HepG2 (cell line): ENCODE data around the gene COCH. TPM values are rescaled to one million over a fixed set of nuclear protein-coding genes. Genes with fewer than 3 reads are reported as not detected.

Experiments used
- BCL6 ChIP-seq: IDR thresholded peaks from 2 replicates; pipeline ENCODE4 v1.6.1; 2016; ENCODE audit warnings: missing genetic modification reagents, missing compliant biosample characterization
- BORCS8-MEF2B ChIP-seq: sonication (generic); formaldehyde crosslinking; IDR thresholded peaks from 2 replicates; pipeline ENCODE4 v1.8.0; 2022; ENCODE audit warnings: mild to moderate bottlenecking, missing genetic modification reagents
- CBX2 ChIP-seq, 2 experiments: fragments of 200-600 bp in 1 of 2; sonication (generic); formaldehyde crosslinking in 1 of 2; IDR thresholded peaks; 2 replicates each; pipeline versions ENCODE4 v1.7.0 to v1.8.1; 2018 to 2022; ENCODE audit warnings: low read depth in 2 of 2, low read length in 1 of 2, mild to moderate bottlenecking in 1 of 2, missing genetic modification reagents in 1 of 2
- HDAC2 ChIP-seq: sonication (generic); formaldehyde crosslinking; IDR thresholded peaks from 2 replicates; pipeline ENCODE4 v1.4.0; 2020; ENCODE audit warnings: missing genetic modification reagents
- RXRB ChIP-seq: IDR thresholded peaks from 2 replicates; pipeline ENCODE4 v1.6.1; 2016; ENCODE audit warnings: borderline replicate concordance, missing genetic modification reagents, missing compliant biosample characterization
- ZIK1 ChIP-seq: sonication (generic); formaldehyde crosslinking; IDR thresholded peaks from 2 replicates; pipeline ENCODE4 v1.5.0; 2020; ENCODE audit warnings: mild to moderate bottlenecking, low read depth, missing genetic modification reagents, borderline replicate concordance
- ZMYM4 ChIP-seq: sonication (generic); formaldehyde crosslinking; IDR thresholded peaks from 2 replicates; pipeline ENCODE4 v1.8.1; 2023; ENCODE audit warnings: mild to moderate bottlenecking, missing genetic modification reagents
- ZNF121 ChIP-seq: sonication (generic); formaldehyde crosslinking; IDR thresholded peaks from 2 replicates; pipeline ENCODE4 v1.5.0; 2020; ENCODE audit warnings: mild to moderate bottlenecking, missing genetic modification reagents
- ZNF292 ChIP-seq: sonication (generic); formaldehyde crosslinking; IDR thresholded peaks from 2 replicates; pipeline ENCODE4 v1.8.1; 2022; ENCODE audit warnings: mild to moderate bottlenecking, low read depth, missing genetic modification reagents, borderline replicate concordance
- ZNF317 ChIP-seq: sonication (generic); formaldehyde crosslinking; IDR thresholded peaks from 2 replicates; pipeline ENCODE4 v1.5.0; 2020; ENCODE audit warnings: mild to moderate bottlenecking, missing genetic modification reagents
- ZNF7 ChIP-seq: IDR thresholded peaks from 2 replicates; pipeline ENCODE4 v1.6.1; 2016; ENCODE audit warnings: missing biosample characterization, missing genetic modification reagents
- ZNF772 ChIP-seq: sonication (generic); formaldehyde crosslinking; IDR thresholded peaks from 2 replicates; pipeline ENCODE4 v1.5.0; 2020; ENCODE audit warnings: mild to moderate bottlenecking, missing genetic modification reagents
- polyA plus RNA-seq, 8 experiments: library from polyadenylated mRNA; depleted of rRNA in 3 of 8; stranded (reverse) in 7 of 8; unstranded in 1 of 8; fragments of >200 nt; fragmentation: Illumina TruSeq in 4 of 8; extraction: Trizol in 4 of 8; gene quantifications; 2 replicates each; pipeline versions ENCODE4 v1.2.1 to v1.2.3, GENCODE V29; 2011 to 2016; ENCODE audit warnings: low read depth in 4 of 8, missing spikeins in 1 of 8, mixed read lengths in 1 of 8; ENCODE audit not compliant: insufficient read depth in 1 of 8
- total RNA-seq, 5 experiments: library from RNA; depleted of rRNA; stranded (reverse); fragments of >200 nt; fragmentation: Illumina TruSeq; extraction: Trizol; gene quantifications; 2 replicates each; pipeline ENCODE4 v1.2.3, GENCODE V29; 2016; ENCODE audit warnings: low read depth in 1 of 5
- TF ChIP-seq, protein P1 (sequence below): sonication (generic); formaldehyde crosslinking; conservative IDR thresholded peaks from 2 replicates; pipeline ENCODE4 v1.8.0; 2022; ENCODE audit warnings: missing genetic modification reagents
- TF ChIP-seq, protein P2 (sequence below): sonication (generic); formaldehyde crosslinking; IDR thresholded peaks from 2 replicates; pipeline ENCODE4 v1.5.1; 2020; ENCODE audit warnings: mild to moderate bottlenecking, missing genetic modification reagents, borderline replicate concordance
- TF ChIP-seq, protein P3 (sequence below): sonication (generic); formaldehyde crosslinking; IDR thresholded peaks from 2 replicates; pipeline ENCODE4 v1.5.0; 2020; ENCODE audit warnings: missing genetic modification reagents
- TF ChIP-seq, protein P4 (sequence below): sonication (generic); formaldehyde crosslinking; IDR thresholded peaks from 2 replicates; pipeline ENCODE4 v1.5.1; 2020; ENCODE audit warnings: missing genetic modification reagents, mild to moderate bottlenecking, borderline replicate concordance
- TF ChIP-seq, protein P5 (sequence below): sonication (generic); formaldehyde crosslinking; IDR thresholded peaks from 2 replicates; pipeline ENCODE4 v1.4.0; 2020; ENCODE audit warnings: mild to moderate bottlenecking, low read depth, missing genetic modification reagents

COCH gene
- total and polyA plus RNA-seq, 2 of the 13 experiments (the other 11 are each of a cell fraction or from before 2014, with no cell fraction given) = 78.2 to 79.3 TPM

DNA sequence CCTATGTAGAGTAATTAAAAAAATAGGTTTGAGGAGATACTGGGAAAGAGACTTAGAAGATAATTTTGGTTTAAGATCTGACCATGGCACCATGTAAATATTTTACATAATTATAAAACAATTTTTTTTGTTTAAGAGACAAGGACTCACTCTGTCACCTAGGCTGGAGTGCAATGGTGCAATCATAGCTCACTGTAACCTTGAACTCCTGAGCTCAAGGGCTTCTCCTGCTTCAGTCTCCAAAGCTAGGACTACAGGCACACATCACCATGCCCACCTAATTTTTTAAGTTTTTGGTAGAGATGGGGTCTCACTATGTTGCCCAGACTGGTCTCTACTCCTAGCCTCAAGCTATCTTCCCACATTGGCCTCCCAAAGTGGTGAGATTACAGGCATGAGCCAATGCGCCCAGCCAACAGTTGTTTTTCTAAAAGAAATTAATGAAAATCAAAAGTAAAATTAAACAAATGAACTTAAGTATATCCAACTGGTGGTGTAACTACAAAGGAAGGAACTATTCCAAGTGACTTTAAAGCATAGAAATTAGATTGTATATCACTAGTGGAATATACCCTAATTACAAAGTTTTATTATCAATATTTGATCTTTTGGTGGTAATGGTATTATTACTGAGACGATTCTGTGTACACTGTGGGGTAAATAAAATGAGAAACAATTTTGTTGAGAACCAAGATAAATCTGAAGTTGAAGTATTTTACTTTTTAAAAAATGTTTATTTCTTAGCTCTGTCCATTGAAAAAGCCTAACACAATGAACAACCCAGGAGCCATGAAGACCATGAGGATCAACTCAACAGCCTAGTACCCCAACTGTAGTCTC lies 29.1 kb downstream of the COCH start (continued):
- TF ChIP-seq, protein P1, sequence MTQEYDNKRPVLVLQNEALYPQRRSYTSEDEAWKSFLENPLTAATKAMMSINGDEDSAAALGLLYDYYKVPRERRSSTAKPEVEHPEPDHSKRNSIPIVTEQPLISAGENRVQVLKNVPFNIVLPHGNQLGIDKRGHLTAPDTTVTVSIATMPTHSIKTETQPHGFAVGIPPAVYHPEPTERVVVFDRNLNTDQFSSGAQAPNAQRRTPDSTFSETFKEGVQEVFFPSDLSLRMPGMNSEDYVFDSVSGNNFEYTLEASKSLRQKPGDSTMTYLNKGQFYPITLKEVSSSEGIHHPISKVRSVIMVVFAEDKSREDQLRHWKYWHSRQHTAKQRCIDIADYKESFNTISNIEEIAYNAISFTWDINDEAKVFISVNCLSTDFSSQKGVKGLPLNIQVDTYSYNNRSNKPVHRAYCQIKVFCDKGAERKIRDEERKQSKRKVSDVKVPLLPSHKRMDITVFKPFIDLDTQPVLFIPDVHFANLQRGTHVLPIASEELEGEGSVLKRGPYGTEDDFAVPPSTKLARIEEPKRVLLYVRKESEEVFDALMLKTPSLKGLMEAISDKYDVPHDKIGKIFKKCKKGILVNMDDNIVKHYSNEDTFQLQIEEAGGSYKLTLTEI = no peak
- peak; percentile 64; the same call in 1 of the 2 replicates for TF ChIP-seq RXRB (CRISPR knock-in tag)
- no peak for TF ChIP-seq ZNF317
- TF ChIP-seq ZIK1 (CRISPR knock-in tag) = no peak
- peak; percentile 72 for TF ChIP-seq ZMYM4 (CRISPR knock-in tag)
- TF ChIP-seq HDAC2 = peak; percentile 61; the same call in 1 of the 2 replicates
- no peak for TF ChIP-seq ZNF7 (CRISPR knock-in tag)
- TF ChIP-seq, protein P2, sequence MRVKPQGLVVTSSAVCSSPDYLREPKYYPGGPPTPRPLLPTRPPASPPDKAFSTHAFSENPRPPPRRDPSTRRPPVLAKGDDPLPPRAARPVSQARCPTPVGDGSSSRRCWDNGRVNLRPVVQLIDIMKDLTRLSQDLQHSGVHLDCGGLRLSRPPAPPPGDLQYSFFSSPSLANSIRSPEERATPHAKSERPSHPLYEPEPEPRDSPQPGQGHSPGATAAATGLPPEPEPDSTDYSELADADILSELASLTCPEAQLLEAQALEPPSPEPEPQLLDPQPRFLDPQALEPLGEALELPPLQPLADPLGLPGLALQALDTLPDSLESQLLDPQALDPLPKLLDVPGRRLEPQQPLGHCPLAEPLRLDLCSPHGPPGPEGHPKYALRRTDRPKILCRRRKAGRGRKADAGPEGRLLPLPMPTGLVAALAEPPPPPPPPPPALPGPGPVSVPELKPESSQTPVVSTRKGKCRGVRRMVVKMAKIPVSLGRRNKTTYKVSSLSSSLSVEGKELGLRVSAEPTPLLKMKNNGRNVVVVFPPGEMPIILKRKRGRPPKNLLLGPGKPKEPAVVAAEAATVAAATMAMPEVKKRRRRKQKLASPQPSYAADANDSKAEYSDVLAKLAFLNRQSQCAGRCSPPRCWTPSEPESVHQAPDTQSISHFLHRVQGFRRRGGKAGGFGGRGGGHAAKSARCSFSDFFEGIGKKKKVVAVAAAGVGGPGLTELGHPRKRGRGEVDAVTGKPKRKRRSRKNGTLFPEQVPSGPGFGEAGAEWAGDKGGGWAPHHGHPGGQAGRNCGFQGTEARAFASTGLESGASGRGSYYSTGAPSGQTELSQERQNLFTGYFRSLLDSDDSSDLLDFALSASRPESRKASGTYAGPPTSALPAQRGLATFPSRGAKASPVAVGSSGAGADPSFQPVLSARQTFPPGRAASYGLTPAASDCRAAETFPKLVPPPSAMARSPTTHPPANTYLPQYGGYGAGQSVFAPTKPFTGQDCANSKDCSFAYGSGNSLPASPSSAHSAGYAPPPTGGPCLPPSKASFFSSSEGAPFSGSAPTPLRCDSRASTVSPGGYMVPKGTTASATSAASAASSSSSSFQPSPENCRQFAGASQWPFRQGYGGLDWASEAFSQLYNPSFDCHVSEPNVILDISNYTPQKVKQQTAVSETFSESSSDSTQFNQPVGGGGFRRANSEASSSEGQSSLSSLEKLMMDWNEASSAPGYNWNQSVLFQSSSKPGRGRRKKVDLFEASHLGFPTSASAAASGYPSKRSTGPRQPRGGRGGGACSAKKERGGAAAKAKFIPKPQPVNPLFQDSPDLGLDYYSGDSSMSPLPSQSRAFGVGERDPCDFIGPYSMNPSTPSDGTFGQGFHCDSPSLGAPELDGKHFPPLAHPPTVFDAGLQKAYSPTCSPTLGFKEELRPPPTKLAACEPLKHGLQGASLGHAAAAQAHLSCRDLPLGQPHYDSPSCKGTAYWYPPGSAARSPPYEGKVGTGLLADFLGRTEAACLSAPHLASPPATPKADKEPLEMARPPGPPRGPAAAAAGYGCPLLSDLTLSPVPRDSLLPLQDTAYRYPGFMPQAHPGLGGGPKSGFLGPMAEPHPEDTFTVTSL = peak; percentile 73; the same call in 1 of the 2 replicates
- no peak for TF ChIP-seq BORCS8-MEF2B (CRISPR knock-in tag)
- peak; percentile 97 for TF ChIP-seq ZNF121 (CRISPR knock-in tag)
- TF ChIP-seq CBX2 (IDR thresholded peaks at IDR 0.05; ENCODE audit: low read depth, low read length) = no peak
- no peak for TF ChIP-seq CBX2 (CRISPR knock-in tag; IDR thresholded peaks at IDR 0.05; ENCODE audit: low read depth)
- peak; percentile 29; the same call in 1 of the 2 replicates for TF ChIP-seq ZNF292 (CRISPR knock-in tag)
- TF ChIP-seq, protein P3, sequence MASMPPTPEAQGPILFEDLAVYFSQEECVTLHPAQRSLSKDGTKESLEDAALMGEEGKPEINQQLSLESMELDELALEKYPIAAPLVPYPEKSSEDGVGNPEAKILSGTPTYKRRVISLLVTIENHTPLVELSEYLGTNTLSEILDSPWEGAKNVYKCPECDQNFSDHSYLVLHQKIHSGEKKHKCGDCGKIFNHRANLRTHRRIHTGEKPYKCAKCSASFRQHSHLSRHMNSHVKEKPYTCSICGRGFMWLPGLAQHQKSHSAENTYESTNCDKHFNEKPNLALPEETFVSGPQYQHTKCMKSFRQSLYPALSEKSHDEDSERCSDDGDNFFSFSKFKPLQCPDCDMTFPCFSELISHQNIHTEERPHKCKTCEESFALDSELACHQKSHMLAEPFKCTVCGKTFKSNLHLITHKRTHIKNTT = no peak
- TF ChIP-seq, protein P4, sequence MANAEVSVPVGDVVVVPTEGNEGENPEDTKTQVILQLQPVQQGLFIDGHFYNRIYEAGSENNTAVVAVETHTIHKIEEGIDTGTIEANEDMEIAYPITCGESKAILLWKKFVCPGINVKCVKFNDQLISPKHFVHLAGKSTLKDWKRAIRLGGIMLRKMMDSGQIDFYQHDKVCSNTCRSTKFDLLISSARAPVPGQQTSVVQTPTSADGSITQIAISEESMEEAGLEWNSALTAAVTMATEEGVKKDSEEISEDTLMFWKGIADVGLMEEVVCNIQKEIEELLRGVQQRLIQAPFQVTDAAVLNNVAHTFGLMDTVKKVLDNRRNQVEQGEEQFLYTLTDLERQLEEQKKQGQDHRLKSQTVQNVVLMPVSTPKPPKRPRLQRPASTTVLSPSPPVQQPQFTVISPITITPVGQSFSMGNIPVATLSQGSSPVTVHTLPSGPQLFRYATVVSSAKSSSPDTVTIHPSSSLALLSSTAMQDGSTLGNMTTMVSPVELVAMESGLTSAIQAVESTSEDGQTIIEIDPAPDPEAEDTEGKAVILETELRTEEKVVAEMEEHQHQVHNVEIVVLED (CRISPR knock-in tag) = 0 out of 2 replicates have a peak, but pooled peaks have one; percentile 0
- no peak for TF ChIP-seq ZNF772 (CRISPR knock-in tag)
- 0 out of 2 replicates have a peak, but pooled peaks have one; percentile 27 for TF ChIP-seq BCL6 (CRISPR knock-in tag)
- TF ChIP-seq, protein P5, sequence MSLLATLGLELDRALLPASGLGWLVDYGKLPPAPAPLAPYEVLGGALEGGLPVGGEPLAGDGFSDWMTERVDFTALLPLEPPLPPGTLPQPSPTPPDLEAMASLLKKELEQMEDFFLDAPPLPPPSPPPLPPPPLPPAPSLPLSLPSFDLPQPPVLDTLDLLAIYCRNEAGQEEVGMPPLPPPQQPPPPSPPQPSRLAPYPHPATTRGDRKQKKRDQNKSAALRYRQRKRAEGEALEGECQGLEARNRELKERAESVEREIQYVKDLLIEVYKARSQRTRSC = no peak
